GM18507 (cell line): ENCODE results near the gene MON1A.

ENCODE experiments used
- DNase-seq: peaks from one replicate; pipeline ENCODE4 v3.0.0; 2011; ENCODE audit warnings: low read depth; ENCODE audit not compliant: insufficient read length; ENCODE audit errors: extremely low spot score
- FAIRE-seq: peaks from 2 replicates; lab custom pipeline; 2011; peaks lifted over from hg19 to GRCh38; lab: Jason Lieb, UNC

MON1A gene

DNA sequence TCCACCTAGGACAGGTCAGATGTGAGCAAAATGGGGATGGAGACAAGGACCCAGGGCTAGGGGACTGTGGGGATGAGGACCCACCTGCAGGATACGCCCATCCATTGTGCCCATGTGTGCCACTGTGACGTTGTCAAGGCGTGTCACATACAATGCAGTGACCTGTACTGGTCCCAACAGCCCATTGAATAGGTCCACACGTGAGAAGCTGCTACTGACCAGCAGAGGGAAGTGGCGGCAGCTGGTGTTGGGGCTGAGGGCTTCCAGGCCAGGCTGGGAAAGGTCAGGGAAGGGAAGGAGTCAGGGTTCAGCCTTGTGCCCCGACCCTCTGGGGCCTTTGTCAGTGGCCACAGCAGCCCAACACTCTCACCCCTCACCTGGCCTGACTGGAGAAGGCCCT, 30.6 kb downstream of the MON1A start:
- no peak for FAIRE-seq
- DNase-seq: no peak

DNA sequence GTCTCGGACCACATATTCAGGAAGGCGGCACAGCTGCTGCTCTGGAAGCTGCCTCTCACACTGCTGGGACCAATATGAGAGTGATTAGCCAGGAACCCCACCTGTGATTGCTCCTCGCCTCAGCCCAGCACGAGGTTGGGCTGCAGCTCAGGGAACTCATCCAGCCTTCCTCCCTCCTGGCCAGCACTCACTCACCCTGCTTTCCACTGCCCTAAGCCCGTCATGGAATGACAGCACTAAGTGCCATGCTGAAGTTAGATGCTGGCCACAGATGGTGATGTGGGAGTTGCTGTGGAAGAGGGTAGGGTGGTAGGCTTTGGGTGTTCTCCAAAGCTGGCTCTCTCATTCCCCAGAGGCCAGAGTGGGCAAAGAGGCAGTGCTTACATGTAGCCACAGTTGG, 33.3 kb downstream of the MON1A start:
- DNase-seq: no peak
- no peak for FAIRE-seq

DNA sequence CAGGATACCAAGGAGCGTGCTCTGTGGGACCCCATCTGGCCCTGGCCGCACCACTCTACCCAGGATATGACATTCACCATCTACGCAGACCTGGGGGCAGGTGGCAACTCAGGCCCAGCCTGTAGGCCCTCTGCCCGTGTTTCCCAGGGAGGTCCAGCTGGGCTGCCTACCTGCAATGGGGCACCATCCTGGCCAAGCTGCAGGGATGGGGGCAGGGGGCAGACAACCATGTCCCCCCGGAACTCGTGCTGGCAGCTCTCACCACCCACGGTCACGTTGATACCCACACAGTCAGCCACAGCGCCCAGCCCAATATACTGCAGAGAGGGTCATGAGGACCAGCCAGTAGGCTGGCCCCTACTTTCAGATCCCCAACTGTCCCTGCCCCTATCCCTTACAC, 33.8 kb downstream of the MON1A start:
- no peak for FAIRE-seq
- DNase-seq: no peak

- DNase-seq: no peak
- FAIRE-seq: no peak
These were observed 40.3 kb downstream of the MON1A start for GRCh38 chr3:49889296-49889695.

DNA sequence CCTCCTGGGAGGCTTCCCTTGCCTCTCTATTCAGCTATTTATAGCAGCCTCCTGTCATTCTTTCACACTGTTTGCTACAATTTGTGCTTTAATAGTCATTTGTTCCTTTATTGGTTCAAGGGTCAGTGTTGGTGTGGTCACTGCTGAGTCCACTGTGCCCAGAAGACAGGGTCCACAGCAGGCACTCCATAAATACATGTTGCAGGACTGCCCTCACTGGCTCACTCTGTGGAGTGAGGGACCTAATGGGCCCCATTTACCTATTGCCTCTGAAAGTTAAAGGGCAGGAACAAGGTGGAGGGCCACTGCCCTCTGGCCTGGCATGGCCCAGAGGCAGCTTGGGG, 42.7 kb downstream of the MON1A start:
- no peak for FAIRE-seq
- no peak for DNase-seq

DNA sequence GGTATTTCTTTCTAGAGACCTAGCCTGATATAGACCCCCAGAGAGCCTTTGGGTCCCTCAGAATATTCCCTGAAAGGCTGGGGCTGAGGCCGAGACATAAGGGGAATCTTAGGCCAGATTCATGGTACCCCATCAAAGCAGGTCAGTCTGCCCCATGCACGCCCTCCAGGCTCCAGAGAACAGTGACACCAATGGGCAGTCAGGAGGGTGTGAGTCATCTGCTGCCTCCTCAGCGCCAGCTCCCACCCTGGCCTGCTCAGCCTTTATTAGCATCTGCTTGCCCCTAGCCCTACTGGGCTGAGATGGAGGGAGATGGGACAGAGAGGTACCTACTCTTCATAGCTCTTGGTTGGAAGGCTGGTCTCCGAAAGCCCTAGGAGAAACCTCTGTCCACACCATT, 45.6 kb downstream of the MON1A start:
- DNase-seq: no peak

GRCh38 chr3:49882166-49882565, 47.4 kb downstream of the MON1A start:
- DNase-seq: no peak
- no peak for FAIRE-seq

More for the DNA sequence above, 45.6 kb downstream of the MON1A start:
- FAIRE-seq: no peak

GRCh38 chr3:49880581-49881315, 48.9 kb downstream of the MON1A start:
- DNase-seq (no peak), FAIRE-seq (no peak)

- FAIRE-seq: no peak
- no peak for DNase-seq
These were observed 49.9 kb downstream of the MON1A start for GRCh38 chr3:49879721-49880120.

GRCh38 chr3:49878686-49879085, 50.9 kb downstream of the MON1A start:
- DNase-seq: no peak
- no peak for FAIRE-seq

DNA sequence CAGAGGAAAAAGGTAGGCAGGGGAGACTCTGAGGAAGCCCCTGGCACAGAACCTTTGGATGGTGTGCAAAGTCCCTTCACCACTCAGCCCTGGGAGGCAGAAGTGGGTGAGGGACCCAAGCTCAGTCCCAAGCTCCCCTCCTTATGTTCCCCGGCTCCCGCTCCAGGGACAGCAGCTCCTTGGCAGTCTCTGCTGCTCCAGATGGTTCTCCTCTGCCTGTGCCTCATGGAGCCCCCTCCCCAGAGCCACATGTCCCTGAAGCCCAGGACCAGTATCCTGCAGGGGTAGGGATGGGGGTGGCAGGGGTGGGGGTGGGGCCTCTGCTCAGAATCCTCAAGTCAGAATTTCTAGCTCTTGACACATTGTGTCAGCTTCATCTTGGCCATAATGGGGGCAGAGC, 51.9 kb downstream of the MON1A start:
- DNase-seq: no peak
- no peak for FAIRE-seq

DNA sequence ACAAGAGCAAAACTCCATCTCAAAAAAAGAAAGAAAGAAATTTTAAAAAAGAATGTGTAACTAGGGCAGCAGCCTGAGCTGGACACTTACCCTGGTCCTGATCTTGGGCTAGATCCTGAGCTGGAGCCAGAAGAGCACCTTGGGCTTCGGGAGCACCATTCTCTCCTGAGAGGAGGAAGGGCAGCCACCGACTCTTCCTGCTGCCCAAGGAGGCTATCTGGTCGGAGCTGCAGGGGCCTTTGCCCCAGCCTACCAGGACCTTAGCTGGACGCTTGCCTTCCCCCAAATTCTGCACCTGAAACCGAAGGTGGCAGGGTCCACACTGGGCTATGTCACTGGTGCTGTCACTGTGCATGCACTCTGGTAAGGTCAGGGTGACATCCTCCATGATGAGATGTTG, 53.0 kb downstream of the MON1A start:
- no peak for FAIRE-seq
- DNase-seq: no peak

GRCh38 chr3:49873623-49874022, 56.0 kb downstream of the MON1A start:
- FAIRE-seq: no peak
- no peak for DNase-seq

- no peak for FAIRE-seq
- no peak for DNase-seq
These were observed 56.8 kb downstream of the MON1A start for GRCh38 chr3:49872801-49873281.

DNA sequence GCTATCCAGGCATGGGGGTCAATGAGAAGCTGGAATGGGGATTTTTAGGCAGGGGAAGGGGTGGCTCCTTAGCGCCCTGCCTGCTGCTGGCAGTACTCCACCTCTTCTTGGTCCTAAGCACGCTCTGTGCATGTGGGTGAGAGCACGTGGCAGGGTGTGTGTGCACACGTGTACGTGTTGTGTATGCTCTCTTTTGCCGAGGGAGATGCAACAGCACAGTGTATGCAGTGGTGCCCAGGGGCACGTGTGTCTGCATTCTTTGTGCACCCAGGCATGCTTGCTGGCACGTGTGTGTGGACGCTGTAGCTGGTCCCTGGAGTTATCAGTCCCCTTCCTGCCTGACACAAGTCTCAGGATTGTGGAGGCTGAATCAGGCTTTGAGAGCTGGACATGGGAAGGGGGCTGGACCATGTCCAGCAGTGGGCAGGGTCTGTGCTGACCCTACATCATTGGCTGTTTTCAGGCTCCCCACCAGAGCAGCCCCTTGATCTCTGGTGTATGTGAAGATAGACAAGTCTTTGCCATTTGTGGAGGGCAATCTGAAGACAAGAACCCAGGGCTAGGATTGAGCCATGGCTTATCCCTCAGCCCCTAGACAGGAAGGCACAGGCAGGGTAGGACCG, 58.0 kb downstream of the MON1A start:
- FAIRE-seq: no peak
- no peak for DNase-seq

DNA sequence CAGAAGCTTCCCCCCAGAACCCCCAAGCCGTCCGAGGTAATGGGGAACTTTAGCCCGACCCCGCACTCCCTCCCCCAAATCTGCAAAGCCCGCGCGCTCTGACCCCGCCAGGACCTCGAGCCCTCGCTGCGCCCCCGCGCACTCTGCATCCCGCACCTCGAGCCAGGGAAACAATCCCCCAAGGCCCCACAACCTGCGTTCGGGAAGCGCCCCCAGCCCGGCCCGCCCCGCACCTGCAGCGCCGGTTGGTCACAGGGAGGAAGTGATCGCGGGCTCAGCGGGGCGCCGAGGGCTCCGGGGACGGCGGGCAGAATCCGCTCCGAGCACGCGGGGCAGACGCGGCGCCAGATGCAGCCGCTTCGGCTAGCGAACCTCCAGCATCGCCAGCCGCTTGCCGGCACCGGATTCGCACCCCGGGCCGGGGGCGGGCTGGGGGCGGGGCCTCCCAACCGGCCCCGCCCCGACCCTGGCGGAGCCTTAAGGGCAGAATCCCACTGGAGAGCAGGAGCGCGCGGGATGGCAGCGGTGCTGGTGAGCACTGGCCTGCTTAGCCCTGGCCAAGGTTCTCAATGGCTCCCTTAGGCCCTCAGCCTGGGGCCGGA, 60.0 kb downstream of the MON1A start, which contains the start of gene CAMKV:
CAMKV (minus strand) TSS at position 382 of the 602 bp plus-strand sequence. CDS start 7,518 bp downstream, outside the sequence.
- FAIRE-seq (no peak), DNase-seq (no peak)

GRCh38 chr3:49868862-49869466, 60.6 kb downstream of the MON1A start:
- FAIRE-seq (no peak), DNase-seq (no peak)

- DNase-seq (no peak), FAIRE-seq (no peak)
These were observed 61.7 kb downstream of the MON1A start for GRCh38 chr3:49867871-49868321.

DNA sequence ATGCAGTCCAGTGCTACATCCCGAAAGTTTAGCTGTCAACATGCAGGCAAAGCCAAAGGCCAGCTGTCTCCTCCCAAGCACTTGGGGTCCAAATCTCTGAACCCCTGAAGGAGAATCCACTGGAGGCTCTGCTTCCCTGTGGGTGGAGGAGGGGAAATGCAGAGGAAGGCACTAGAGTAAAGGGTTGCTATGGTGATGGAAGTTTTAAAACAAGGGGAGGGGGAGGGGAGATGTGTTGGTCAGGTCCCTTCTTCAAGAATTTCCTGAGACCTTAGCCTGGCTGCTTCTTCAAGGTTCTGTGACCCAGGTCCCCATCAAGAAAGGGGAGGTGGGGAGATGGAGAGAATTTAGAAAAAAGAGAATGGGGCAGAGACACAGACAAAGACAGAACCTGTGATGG, 62.2 kb downstream of the MON1A start:
- FAIRE-seq: no peak
- DNase-seq: no peak

- DNase-seq (no peak), FAIRE-seq (no peak)
These were observed 64.3 kb downstream of the MON1A start for GRCh38 chr3:49865198-49865784.
